A549 treated with DMSO at 1 μM for 4 hours (cell line): ENCODE data around the gene PDE6A. TPM values are rescaled to one million over a fixed set of nuclear protein-coding genes. Genes with fewer than 3 reads are reported as not detected.

ENCODE experiments used
- total RNA-seq: library from RNA; stranded (reverse); fragments of 200-300 nt; extraction: Qiagen RNA extraction; gene quantifications from 5 replicates; pipeline ENCODE4 v1.2.3, GENCODE V29; 2022; ENCODE audit warnings: low read depth

The PDE6A gene
- total RNA-seq: 0.11 to 0.18 TPM (median 0.14 TPM) in 5 replicates

GRCh38 chr5:149944666-149945065, at the start of gene PDE6A:
Gene PDE6A (minus strand): TSS chr5:149944793. CDS start chr5:149944673, 120 bp downstream.

GRCh38 chr5:149960272-149961185, 15.9 kb upstream of the PDE6A start, which contains the start of gene SLC26A2:
Gene SLC26A2 (plus strand): TSS chr5:149960758. CDS start chr5:149977653, 16,895 bp downstream.

Other genes with a start within 250 kb of the PDE6A start
- 2.6 to 3.6 TPM (median 3.0 TPM) in 5 replicates for gene PPARGC1B, start 214.5 kb downstream of the PDE6A start, total RNA-seq
- gene SLC26A2, start 16.0 kb upstream of the PDE6A start, total RNA-seq: 23.0 to 36.5 TPM (median 29.5 TPM) in 5 replicates
- 5.2 to 6.4 TPM (median 5.4 TPM) in 5 replicates for gene TIGD6, start 55.9 kb upstream of the PDE6A start, total RNA-seq
- gene HMGXB3, start 55.9 kb upstream of the PDE6A start, total RNA-seq: 29.7 to 31.9 TPM (median 31.4 TPM) in 5 replicates
- gene CSF1R, start 141.8 kb upstream of the PDE6A start, total RNA-seq: 0.05 to 0.37 TPM (median 0.09 TPM) in 5 replicates
- 0.08 to 0.36 TPM (median 0.09 TPM) in 5 replicates for gene PDGFRB, start 211.1 kb upstream of the PDE6A start, total RNA-seq
- not detected in 5 replicates for gene CDX1, start 222.0 kb upstream of the PDE6A start, total RNA-seq
- 0.02 to 0.06 TPM (median 0.03 TPM) in 4 of 5 replicates, not detected in the other for gene SLC6A7, start 245.3 kb upstream of the PDE6A start, total RNA-seq